Activated T-cell treated with anti-CD3 and anti-CD28 coated beads for 48 hours (primary cell): ENCODE measurements around the gene MYBBP1A.

ENCODE experiments used
- DNase-seq: peaks from one replicate; pipeline ENCODE4 v3.0.0-alpha.2; 2020; ENCODE audit warnings: low read depth

MYBBP1A gene

GRCh38 chr17:4549781-4550533 is 5.2 kb downstream of the MYBBP1A start:
- DNase-seq: no peak

GRCh38 chr17:4548721-4549531 is 6.3 kb downstream of the MYBBP1A start:
- no peak for DNase-seq

- DNase-seq: no peak
These were observed 7.1 kb downstream of the MYBBP1A start for GRCh38 chr17:4548061-4548461.

- DNase-seq: no peak
These were observed 7.9 kb downstream of the MYBBP1A start for GRCh38 chr17:4547118-4547906.

- DNase-seq: no peak
These were observed 9.8 kb downstream of the MYBBP1A start for GRCh38 chr17:4545217-4545951.

GRCh38 chr17:4544951-4545216 is 10.3 kb downstream of the MYBBP1A start:
- no peak for DNase-seq

- no peak for DNase-seq
These were observed 10.8 kb downstream of the MYBBP1A start for GRCh38 chr17:4544135-4544950.

- no peak for DNase-seq
These were observed 11.6 kb downstream of the MYBBP1A start for GRCh38 chr17:4543557-4544026.

- no peak for DNase-seq
These were observed 12.4 kb downstream of the MYBBP1A start for GRCh38 chr17:4542726-4543191.

GRCh38 chr17:4542003-4542725 is 13.0 kb downstream of the MYBBP1A start:
- DNase-seq: no peak

- no peak for DNase-seq
These were observed 13.7 kb downstream of the MYBBP1A start for GRCh38 chr17:4541328-4542002.

GRCh38 chr17:4540687-4541327 is 14.4 kb downstream of the MYBBP1A start:
- DNase-seq: no peak

- no peak for DNase-seq
These were observed 14.9 kb downstream of the MYBBP1A start for GRCh38 chr17:4540224-4540651.

- no peak for DNase-seq
These were observed 15.5 kb downstream of the MYBBP1A start for GRCh38 chr17:4539576-4540223.

GRCh38 chr17:4539025-4539424 is 16.2 kb downstream of the MYBBP1A start:
- no peak for DNase-seq

GRCh38 chr17:4538236-4539002 is 16.8 kb downstream of the MYBBP1A start:
- no peak for DNase-seq

- no peak for DNase-seq
These were observed 17.5 kb downstream of the MYBBP1A start for GRCh38 chr17:4537451-4538235.
